Muscle of leg (tissue), 16 donors: ENCODE results near the gene CCM2. TPM values are rescaled to one million over a fixed set of nuclear protein-coding genes. Genes with fewer than 3 reads are reported as not detected.

Experiments
- DNase-seq: peaks from one replicate; pipeline ENCODE4 v3.0.0; 2013
- H3K27ac ChIP-seq: one replicate; pipeline ENCODE4 v1.5.1; 2013; ENCODE audit warnings: mild to moderate bottlenecking, low read length, control low read depth
- H3K27me3 ChIP-seq: one replicate; pipeline ENCODE4 v1.6.1; 2013; ENCODE audit warnings: low read length; ENCODE audit not compliant: control insufficient read depth, insufficient read depth
- H3K36me3 ChIP-seq: one replicate; pipeline ENCODE4 v1.6.1; 2013; ENCODE audit warnings: low read length; ENCODE audit not compliant: control insufficient read depth, insufficient read depth
- H3K4me1 ChIP-seq: one replicate; pipeline ENCODE4 v1.6.1; 2013; ENCODE audit warnings: low read length; ENCODE audit not compliant: control insufficient read depth, insufficient read depth
- H3K4me3 ChIP-seq: one replicate; pipeline ENCODE4 v1.5.1; 2013; ENCODE audit warnings: low read length, control low read depth
- H3K9me3 ChIP-seq: replicated peaks from 2 replicates; pipeline ENCODE4 v1.6.1; 2013; ENCODE audit warnings: low read depth, low read length; ENCODE audit not compliant: control insufficient read depth
- WGBS: methylation state at CpG from one replicate; pipeline ENCODE4 v1.1.5; 2013; ENCODE audit warnings: missing lambda C conversion rate; ENCODE audit not compliant: insufficient coverage; 5-methylcytosine and 5-hydroxymethylcytosine counted together
- long read RNA-seq, 11 donors: transcript quantifications; one replicate each; lab custom pipeline, GENCODE V29; 2026
- polyA plus RNA-seq, 8 donors: library from polyadenylated mRNA; unstranded; fragments of 120-200 nt; gene quantifications; one replicate each; pipeline versions ENCODE4 v1.2.1 to v1.2.3, GENCODE V29; 2013; ENCODE audit warnings: inconsistent platforms in 1 of 8, low replicate concordance in 1 of 8; ENCODE audit not compliant: insufficient read length in 8 of 8, insufficient read depth in 1 of 8
- total RNA-seq: library from RNA; stranded (reverse); fragments of 120-200 nt; gene quantifications from one replicate; pipeline ENCODE4 v1.2.4, GENCODE V29; 2013

CCM2 gene
- total RNA-seq (36.1 TPM), polyA plus RNA-seq (10 to 100 TPM; 40.4 to 47.2 (median 43.9) TPM)
- long read RNA-seq, donor 1, partial matches to known transcripts, result 0 of 2 reads
- long read RNA-seq, donor 1, other reads (novel, unspliced or antisense), result 0 of 2 reads
- long read RNA-seq, donor 2, partial matches to known transcripts, result 0 of 1 reads
- long read RNA-seq, donor 2, other reads (novel, unspliced or antisense), result 0 of 1 reads
- long read RNA-seq, donor 3, transcript CCM2-201 (10 exons, 1,894 nt), result major isoform, 11 of 51 reads
- long read RNA-seq, donor 3, transcript CCM2-218 (9 exons, 1,719 nt), result minor isoform, 6 of 51 reads
- long read RNA-seq, donor 3, partial matches to known transcripts, result 32 of 51 reads
- long read RNA-seq, donor 3, other reads (novel, unspliced or antisense), result 0 of 51 reads
- long read RNA-seq, donor 4, transcript CCM2-201 (10 exons, 1,894 nt), result major isoform, 6 of 13 reads
- long read RNA-seq, donor 4, partial matches to known transcripts, result 6 of 13 reads
- long read RNA-seq, donor 4, other reads (novel, unspliced or antisense), result 0 of 13 reads
- long read RNA-seq, donor 5, transcript CCM2-201 (10 exons, 1,894 nt), result major isoform, 16 of 26 reads
- long read RNA-seq, donor 5, transcript CCM2-218 (9 exons, 1,719 nt), result minor isoform, 7 of 26 reads
- long read RNA-seq, donor 5, partial matches to known transcripts, result 0 of 26 reads
- long read RNA-seq, donor 5, other reads (novel, unspliced or antisense), result 0 of 26 reads
- long read RNA-seq, donor 6, transcript CCM2-201 (10 exons, 1,894 nt), result major isoform, 12 of 23 reads
- long read RNA-seq, donor 6, transcript CCM2-218 (9 exons, 1,719 nt), result minor isoform, 8 of 23 reads
- long read RNA-seq, donor 6, partial matches to known transcripts, result 0 of 23 reads
- long read RNA-seq, donor 6, other reads (novel, unspliced or antisense), result 0 of 23 reads
- long read RNA-seq, donor 7, transcript CCM2-201 (10 exons, 1,894 nt), result major isoform, 11 of 15 reads
- long read RNA-seq, donor 7, partial matches to known transcripts, result 0 of 15 reads
- long read RNA-seq, donor 7, other reads (novel, unspliced or antisense), result 0 of 15 reads
- long read RNA-seq, donor 8, transcript CCM2-201 (10 exons, 1,894 nt), result major isoform, 5 of 8 reads
- long read RNA-seq, donor 8, partial matches to known transcripts, result 0 of 8 reads
- long read RNA-seq, donor 8, other reads (novel, unspliced or antisense), result 0 of 8 reads
- long read RNA-seq, donor 9, transcript CCM2-201 (10 exons, 1,894 nt), result major isoform, 7 of 8 reads
- long read RNA-seq, donor 9, partial matches to known transcripts, result 0 of 8 reads
- long read RNA-seq, donor 9, other reads (novel, unspliced or antisense), result 0 of 8 reads
- long read RNA-seq, donor 10, transcript CCM2-201 (10 exons, 1,894 nt), result major isoform, 5 of 6 reads
- long read RNA-seq, donor 10, partial matches to known transcripts, result 0 of 6 reads
- long read RNA-seq, donor 10, other reads (novel, unspliced or antisense), result 0 of 6 reads
- long read RNA-seq, donor 11, partial matches to known transcripts, result 0 of 6 reads
- long read RNA-seq, donor 11, other reads (novel, unspliced or antisense), result 0 of 6 reads

- peak; percentile 76 for DNase-seq
- peak within 1 kb of the TSS; percentile 93 for H3K27ac ChIP-seq
- under 1% methylated on average over 34 of the region's 77 CpGs for WGBS
Observed at GRCh38 chr7:45000093-45001032, at the start of gene CCM2. CCM2 (plus strand) TSS chr7:45000201; CDS start chr7:45000334, 133 bp downstream.

GRCh38 chr7:44953156-44953555 lies 46.8 kb upstream of the CCM2 start:
- Histone ChIP-seq H3K27ac (no peak overlapping the region), H3K4me1 (no peaks in the 10 kb centered on the region), H3K36me3 (no peaks in the 10 kb centered on the region), H3K9me3 (no peaks in the 10 kb centered on the region), H3K27me3 (peaks cover 6% of the 10 kb centered on the region), H3K4me3 (no peak overlapping the region)
- 95% methylated on average over 2 of the region's 2 CpGs for WGBS
- DNase-seq, result no peak

More at GRCh38 chr7:45000093-45001032, at the start of gene CCM2:
- Histone ChIP-seq H3K27me3 (no peaks in the 10 kb centered on the region), H3K36me3 (peaks cover 6% of the 10 kb centered on the region), H3K4me1 (peaks cover 7% of the 10 kb centered on the region), H3K9me3 (no peaks in the 10 kb centered on the region), H3K4me3 (peak within 1 kb of the TSS; percentile 74)

GRCh38 chr7:44955733-44956132 lies 44.3 kb upstream of the CCM2 start:
- H3K4me1 ChIP-seq, result no peaks in the 10 kb centered on the region
- no peak overlapping the region for H3K4me3 ChIP-seq
- no peak for DNase-seq
- H3K27ac ChIP-seq, result no peak overlapping the region
- no peaks in the 10 kb centered on the region for H3K36me3 ChIP-seq
- 59% methylated on average over 2 of the region's 2 CpGs for WGBS
- no peaks in the 10 kb centered on the region for H3K27me3 ChIP-seq
- no peaks in the 10 kb centered on the region for H3K9me3 ChIP-seq

GRCh38 chr7:44956157-44956766 lies 43.7 kb upstream of the CCM2 start:
- WGBS, result 74% methylated on average over 8 of the region's 10 CpGs

GRCh38 chr7:44958645-44959344 lies 41.2 kb upstream of the CCM2 start:
- H3K4me1 ChIP-seq, result peaks cover 10% of the 10 kb centered on the region
- no peak overlapping the region for H3K27ac ChIP-seq
- no CpG with 5 or more reads among the region's 8 CpGs for WGBS
- H3K27me3 ChIP-seq, result peaks cover 10% of the 10 kb centered on the region
- DNase-seq, result no peak
- H3K9me3 ChIP-seq, result no peaks in the 10 kb centered on the region
- H3K4me3 ChIP-seq, result no peak overlapping the region
- H3K36me3 ChIP-seq, result no peaks in the 10 kb centered on the region

More at GRCh38 chr7:44956157-44956766, 43.7 kb upstream of the CCM2 start:
- no peak overlapping the region for H3K4me3 ChIP-seq
- H3K27ac ChIP-seq, result no peak overlapping the region
- no peaks in the 10 kb centered on the region for H3K36me3 ChIP-seq
- no peaks in the 10 kb centered on the region for H3K27me3 ChIP-seq
- H3K4me1 ChIP-seq, result no peaks in the 10 kb centered on the region
- no peaks in the 10 kb centered on the region for H3K9me3 ChIP-seq
- no peak for DNase-seq

- H3K4me3 ChIP-seq, result no peak overlapping the region
- H3K4me1 ChIP-seq, result peaks cover 10% of the 10 kb centered on the region
- DNase-seq, result no peak
- no peaks in the 10 kb centered on the region for H3K36me3 ChIP-seq
- no peaks in the 10 kb centered on the region for H3K9me3 ChIP-seq
- 78% methylated on average over 2 of the region's 8 CpGs for WGBS
- H3K27ac ChIP-seq, result no peak overlapping the region
- peaks cover 10% of the 10 kb centered on the region for H3K27me3 ChIP-seq
Observed at GRCh38 chr7:44959433-44959951, 40.5 kb upstream of the CCM2 start.

- Histone ChIP-seq H3K27me3 (peaks cover 10% of the 10 kb centered on the region), H3K36me3 (no peaks in the 10 kb centered on the region), H3K4me1 (peaks cover 10% of the 10 kb centered on the region), H3K9me3 (no peaks in the 10 kb centered on the region), H3K4me3 (no peak overlapping the region), H3K27ac (no peak overlapping the region)
- 65% methylated on average over 4 of the region's 4 CpGs for WGBS
- no peak for DNase-seq
Observed at GRCh38 chr7:44960011-44960580, 39.9 kb upstream of the CCM2 start.
